Bronchial epithelial cell (primary cell): ENCODE data around the gene TAS1R1. TPM values are rescaled to one million over a fixed set of nuclear protein-coding genes. Genes with fewer than 3 reads are reported as not detected.

Source experiments
- DNase-seq: peaks from one replicate; pipeline ENCODE4 v3.0.0-alpha.2; 2010; ENCODE audit warnings: low read depth
- FAIRE-seq: peaks from 2 replicates; lab custom pipeline; 2011; peaks lifted over from hg19 to GRCh38; lab: Jason Lieb, UNC
- H3K27me3 ChIP-seq: 2 replicates; pipeline ENCODE4 v1.5.1; 2011; ENCODE audit warnings: low read length; ENCODE audit not compliant: control insufficient read depth, insufficient read depth
- H3K36me3 ChIP-seq: 2 replicates; pipeline ENCODE4 v1.5.1; 2011; ENCODE audit warnings: low read length; ENCODE audit not compliant: control insufficient read depth, insufficient read depth
- H3K4me3 ChIP-seq: 2 replicates; pipeline ENCODE4 v1.5.1; 2011; ENCODE audit warnings: mild to moderate bottlenecking, low read depth, low read length, control low read depth
- CTCF ChIP-seq: IDR thresholded peaks from 2 replicates; pipeline ENCODE4 v1.5.1; 2011; ENCODE audit warnings: mild to moderate bottlenecking, moderate library complexity, low read length, control low read depth, inconsistent platforms; ENCODE audit not compliant: insufficient read depth, severe bottlenecking
- total RNA-seq: library from RNA; depleted of rRNA; stranded (reverse); fragments of >200 nt; gene quantifications from 2 replicates; pipeline ENCODE4 v1.2.1, GENCODE V29; 2014

The TAS1R1 gene
- total RNA-seq, 1 donor from 2014 or later, result not detected

- no peaks in the 10 kb centered on the region for H3K27me3 ChIP-seq
- H3K36me3 ChIP-seq, result peaks cover 34% of the 10 kb centered on the region
- no peak overlapping the region for H3K4me3 ChIP-seq
- no peak for TF ChIP-seq CTCF
- FAIRE-seq, result no peak
- no peak for DNase-seq
Measured at GRCh38 chr1:6590046-6590445, 34.9 kb downstream of the TAS1R1 start.

GRCh38 chr1:6591222-6591621, 36.1 kb downstream of the TAS1R1 start:
- Histone ChIP-seq H3K4me3 (no peak overlapping the region), H3K36me3 (peaks cover 44% of the 10 kb centered on the region), H3K27me3 (no peaks in the 10 kb centered on the region)
- FAIRE-seq, result no peak
- no peak for TF ChIP-seq CTCF
- DNase-seq, result no peak

- Histone ChIP-seq H3K36me3 (peaks cover 47% of the 10 kb centered on the region), H3K4me3 (no peak overlapping the region), H3K27me3 (no peaks in the 10 kb centered on the region)
- no peak for TF ChIP-seq CTCF
- DNase-seq (no peak), FAIRE-seq (no peak)
Measured at GRCh38 chr1:6591644-6592043, 36.5 kb downstream of the TAS1R1 start.

- no peak overlapping the region for H3K4me3 ChIP-seq
- H3K36me3 ChIP-seq, result peaks cover 51% of the 10 kb centered on the region
- FAIRE-seq (no peak), DNase-seq (no peak)
- TF ChIP-seq CTCF, result no peak
- no peaks in the 10 kb centered on the region for H3K27me3 ChIP-seq
Measured at GRCh38 chr1:6592441-6592840, 37.3 kb downstream of the TAS1R1 start.

- FAIRE-seq (no peak), DNase-seq (no peak)
- TF ChIP-seq CTCF, result no peak
- H3K36me3 ChIP-seq, result peaks cover 57% of the 10 kb centered on the region
- no peak overlapping the region for H3K4me3 ChIP-seq
- no peaks in the 10 kb centered on the region for H3K27me3 ChIP-seq
Measured at GRCh38 chr1:6592865-6593593, 37.9 kb downstream of the TAS1R1 start.

- no peak for FAIRE-seq
- H3K4me3 ChIP-seq, result no peak overlapping the region
- DNase-seq, result no peak
- no peaks in the 10 kb centered on the region for H3K27me3 ChIP-seq
- H3K36me3 ChIP-seq, result peaks cover 57% of the 10 kb centered on the region
- no peak for TF ChIP-seq CTCF
Measured at GRCh38 chr1:6593810-6594209, 38.7 kb downstream of the TAS1R1 start.
